Neuronal stem cell (in vitro differentiated cells): ENCODE measurements around the gene MTFP1.
A peak's percentile ranks its signal among the peaks of the same experiment; 100 is the strongest.

Experiments
- DNase-seq: peaks from one replicate; pipeline ENCODE4 v3.0.0-alpha.2; 2013; ENCODE audit warnings: low spot score
- H2AFZ ChIP-seq: one replicate; pipeline ENCODE4 v1.6.1; 2013; ENCODE audit warnings: mild to moderate bottlenecking, low read length, inconsistent platforms
- H2AK5ac ChIP-seq: 2 replicates; pipeline ENCODE4 v1.6.1; 2013; ENCODE audit warnings: low read depth, mild to moderate bottlenecking, inconsistent platforms, low read length, moderate library complexity, mixed read lengths
- H2BK120ac ChIP-seq: 2 replicates; pipeline ENCODE4 v1.6.1; 2013; ENCODE audit warnings: low read depth, mild to moderate bottlenecking, inconsistent platforms, low read length, moderate library complexity, mixed read lengths
- H2BK12ac ChIP-seq: one replicate; pipeline ENCODE4 v1.6.1; 2013; ENCODE audit warnings: low read length, inconsistent platforms
- H2BK15ac ChIP-seq: 2 replicates; pipeline ENCODE4 v1.6.1; 2013; ENCODE audit warnings: mild to moderate bottlenecking, low read length, inconsistent platforms, mixed read lengths
- H2BK5ac ChIP-seq: one replicate; pipeline ENCODE4 v1.6.1; 2013; ENCODE audit warnings: inconsistent platforms, mild to moderate bottlenecking, low read length, moderate library complexity
- H3K14ac ChIP-seq: one replicate; pipeline ENCODE4 v1.6.1; 2013; ENCODE audit warnings: low read length, inconsistent platforms
- H3K18ac ChIP-seq: 2 replicates; pipeline ENCODE4 v1.6.1; 2013; ENCODE audit warnings: low read length, inconsistent platforms
- H3K23ac ChIP-seq: 2 replicates; pipeline ENCODE4 v1.6.1; 2013; ENCODE audit warnings: low read depth, mild to moderate bottlenecking, mixed read lengths, low read length, inconsistent platforms; ENCODE audit not compliant: poor library complexity
- H3K27ac ChIP-seq: replicated peaks from 3 replicates; pipeline ENCODE4 v1.5.1; 2013; ENCODE audit warnings: low read length, inconsistent platforms
- H3K27me3 ChIP-seq, 3 experiments: 2 replicates each; pipeline ENCODE4 v1.6.1; 2013; ENCODE audit warnings: low read length in 3 of 3, mild to moderate bottlenecking in 2 of 3, inconsistent platforms in 1 of 3, low read depth in 1 of 3, mixed read lengths in 1 of 3, moderate library complexity in 1 of 3; ENCODE audit not compliant: control insufficient read depth in 3 of 3, insufficient read depth in 3 of 3
- H3K36me3 ChIP-seq, 2 donors: replicated peaks in 1 of 2; 2 replicates each; pipeline ENCODE4 v1.6.1; 2013; ENCODE audit warnings: low read length in 2 of 2; ENCODE audit not compliant: control insufficient read depth in 2 of 2, insufficient read depth in 2 of 2
- H3K4ac ChIP-seq: 2 replicates; pipeline ENCODE4 v1.6.1; 2013; ENCODE audit warnings: inconsistent platforms, mild to moderate bottlenecking, low read length, moderate library complexity
- H3K4me1 ChIP-seq, 2 donors: 1 replicate in 1 of 2; 2 replicates in 1 of 2; pipeline ENCODE4 v1.6.1; 2013; ENCODE audit warnings: low read length in 2 of 2, low read depth in 1 of 2; ENCODE audit not compliant: control insufficient read depth in 2 of 2, insufficient read depth in 1 of 2
- H3K4me2 ChIP-seq: one replicate; pipeline ENCODE4 v1.6.1; 2013; ENCODE audit warnings: mild to moderate bottlenecking, low read length, inconsistent platforms; ENCODE audit not compliant: insufficient read depth, poor library complexity, severe bottlenecking
- H3K4me3 ChIP-seq, 2 donors: 2 replicates each; pipeline ENCODE4 v1.5.1; 2013; ENCODE audit warnings: low read length in 2 of 2, mild to moderate bottlenecking in 2 of 2, inconsistent platforms in 1 of 2, moderate library complexity in 1 of 2
- H3K79me1 ChIP-seq: one replicate; pipeline ENCODE4 v1.6.1; 2013; ENCODE audit warnings: low read depth, mild to moderate bottlenecking, inconsistent platforms, low read length, moderate library complexity
- H3K9ac ChIP-seq: one replicate; pipeline ENCODE4 v1.6.1; 2013; ENCODE audit warnings: mild to moderate bottlenecking, low read depth, low read length, inconsistent platforms; ENCODE audit not compliant: poor library complexity
- H3K9me3 ChIP-seq, 2 donors: replicated peaks in 1 of 2; 2 replicates each; pipeline versions ENCODE3 to v1.6.1; 2013; ENCODE audit warnings: low read length in 2 of 2, mild to moderate bottlenecking in 2 of 2, inconsistent platforms in 1 of 2, low read depth in 1 of 2, mixed read lengths in 1 of 2, moderate library complexity in 1 of 2; ENCODE audit not compliant: control insufficient read depth in 2 of 2, insufficient read depth in 1 of 2
- H4K8ac ChIP-seq: one replicate; pipeline ENCODE4 v1.6.1; 2013; ENCODE audit warnings: low read depth, mild to moderate bottlenecking, inconsistent platforms, low read length, moderate library complexity
- H4K91ac ChIP-seq: one replicate; pipeline ENCODE4 v1.6.1; 2013; ENCODE audit warnings: low read length, low read depth, mild to moderate bottlenecking, inconsistent platforms; ENCODE audit not compliant: poor library complexity
- WGBS, 2 donors: extraction: QIAGEN DNeasy Blood & Tissue Kit; methylation state at CpG; one replicate each; pipeline ENCODE4 v1.1.7; 2013; ENCODE audit warnings: missing lambda C conversion rate in 2 of 2, mixed read lengths in 1 of 2; ENCODE audit not compliant: insufficient read length in 2 of 2, insufficient replicate concordance in 1 of 2; ENCODE audit errors: extremely low coverage in 2 of 2; 5-methylcytosine and 5-hydroxymethylcytosine counted together

MTFP1 gene

DNA sequence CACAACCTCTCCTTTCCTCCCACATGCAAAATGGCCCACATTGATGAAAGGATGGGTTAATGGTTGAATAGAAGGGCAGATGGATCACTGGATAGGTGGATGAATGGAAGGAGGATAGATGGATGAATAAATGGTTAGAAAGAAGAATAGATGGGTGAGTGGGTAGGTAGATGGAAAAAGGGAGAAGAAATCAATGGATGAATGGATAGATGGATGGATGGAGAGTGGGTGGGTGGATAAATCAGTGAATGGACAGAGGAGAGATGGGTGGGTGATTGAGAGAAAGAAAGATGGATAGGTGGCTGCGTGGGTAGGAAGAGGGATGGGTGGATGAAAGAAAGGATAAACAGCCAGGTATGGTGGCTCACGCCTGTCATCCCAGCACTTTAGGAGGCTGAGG is 45.1 kb downstream of the MTFP1 start:
- no peak overlapping the region for H3K27ac ChIP-seq
- no peak overlapping the region for H4K91ac ChIP-seq
- H3K9ac ChIP-seq, result no peak overlapping the region
- H3K18ac ChIP-seq, result no peak overlapping the region
- H3K4me3 ChIP-seq, result no peak overlapping the region
- H3K79me1 ChIP-seq, result no peaks in the 10 kb centered on the region
- no peak overlapping the region for H3K23ac ChIP-seq
- H3K9me3 ChIP-seq, result no peaks in the 10 kb centered on the region
- no peak overlapping the region for H3K4ac ChIP-seq
- H2BK12ac ChIP-seq, result no peak overlapping the region
- peaks cover 0 to 20% (median 2%) of the 10 kb centered on the region in 3 experiments for H3K27me3 ChIP-seq
- no peak overlapping the region for H3K14ac ChIP-seq
- no peak overlapping the region for H2BK120ac ChIP-seq
- no peak overlapping the region for H3K4me2 ChIP-seq
- no peak overlapping the region for H2AFZ ChIP-seq
- WGBS, 2 donors, result 100% methylated on average over 1 of the region's 2 CpGs; no CpG with 5 or more reads in 1 of the 2 donors
- no peak overlapping the region for H2BK15ac ChIP-seq
- H3K36me3 ChIP-seq, result no peaks in the 10 kb centered on the region
- no peak for DNase-seq
- H4K8ac ChIP-seq, result no peak overlapping the region
- no peak overlapping the region for H2BK5ac ChIP-seq
- no peak overlapping the region for H2AK5ac ChIP-seq
- no peaks in the 10 kb centered on the region for H3K4me1 ChIP-seq

DNA sequence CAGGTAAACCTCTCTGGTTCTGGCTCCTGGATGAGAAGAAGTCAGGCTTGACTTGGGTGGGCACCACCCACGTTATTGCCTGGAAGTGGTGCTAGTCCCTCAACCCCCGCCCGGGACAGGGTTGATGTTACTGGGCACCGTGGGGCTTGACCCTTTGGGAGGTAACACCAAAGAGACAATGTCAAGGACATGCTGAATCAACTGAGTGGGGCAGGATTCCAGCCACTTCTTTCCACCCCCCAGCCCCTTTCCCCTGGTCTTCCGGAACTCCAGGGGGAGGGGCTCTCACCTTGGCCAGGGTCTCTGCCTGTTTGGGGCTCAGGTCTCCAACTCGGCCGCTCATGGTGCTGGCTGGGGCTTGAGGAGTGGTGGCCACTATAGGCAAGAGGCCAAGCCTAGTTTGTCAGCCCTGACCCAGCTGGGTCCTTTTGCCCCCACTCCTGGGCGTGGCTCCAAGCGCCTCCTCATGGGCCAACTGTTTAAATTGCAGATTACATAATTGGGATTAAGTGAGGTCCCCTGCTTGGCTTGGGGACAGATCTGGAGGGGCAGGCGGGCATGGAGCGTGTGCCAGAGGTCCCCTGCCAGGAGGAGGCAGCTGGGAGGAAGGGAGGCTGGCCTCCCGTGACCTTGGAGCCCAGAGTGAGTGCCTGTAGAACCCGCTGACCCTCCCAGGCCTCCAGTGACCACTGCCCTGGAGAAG is 46.2 kb downstream of the MTFP1 start, which contains the start of gene SEC14L3:
Gene SEC14L3, minus strand, starts transcription at position 402 of the 703 bp plus-strand sequence. Its CDS starts 59 bp downstream, at position 343.
- Histone ChIP-seq H2AFZ (no peak within 1 kb of the TSS), H3K27ac (no peak within 1 kb of the TSS), H3K23ac (peak within 1 kb of the TSS; percentile 46), H2BK120ac (no peak within 1 kb of the TSS), H2BK15ac (no peak within 1 kb of the TSS), H3K4me2 (no peak within 1 kb of the TSS), H3K4me3 (no peak within 1 kb of the TSS), H3K79me1 (no peaks in the 10 kb centered on the region), H4K91ac (no peak within 1 kb of the TSS), H3K9ac (no peak within 1 kb of the TSS), H3K27me3 (peaks cover 0 to 25% (median 2%) of the 10 kb centered on the region in 3 experiments), H3K4ac (no peak within 1 kb of the TSS), H2BK12ac (no peak within 1 kb of the TSS), H3K9me3 (no peaks in the 10 kb centered on the region), H3K4me1 (peaks cover 0 to 3% of the 10 kb centered on the region in 2 donors), H2AK5ac (peak within 1 kb of the TSS; percentile 33), H2BK5ac (no peak within 1 kb of the TSS), H3K14ac (no peak within 1 kb of the TSS), H4K8ac (no peak within 1 kb of the TSS), H3K36me3 (no peaks in the 10 kb centered on the region), H3K18ac (no peak within 1 kb of the TSS)
- no CpG with 5 or more reads among the region's 13 CpGs for WGBS, 2 donors
- DNase-seq, result no peak

DNA sequence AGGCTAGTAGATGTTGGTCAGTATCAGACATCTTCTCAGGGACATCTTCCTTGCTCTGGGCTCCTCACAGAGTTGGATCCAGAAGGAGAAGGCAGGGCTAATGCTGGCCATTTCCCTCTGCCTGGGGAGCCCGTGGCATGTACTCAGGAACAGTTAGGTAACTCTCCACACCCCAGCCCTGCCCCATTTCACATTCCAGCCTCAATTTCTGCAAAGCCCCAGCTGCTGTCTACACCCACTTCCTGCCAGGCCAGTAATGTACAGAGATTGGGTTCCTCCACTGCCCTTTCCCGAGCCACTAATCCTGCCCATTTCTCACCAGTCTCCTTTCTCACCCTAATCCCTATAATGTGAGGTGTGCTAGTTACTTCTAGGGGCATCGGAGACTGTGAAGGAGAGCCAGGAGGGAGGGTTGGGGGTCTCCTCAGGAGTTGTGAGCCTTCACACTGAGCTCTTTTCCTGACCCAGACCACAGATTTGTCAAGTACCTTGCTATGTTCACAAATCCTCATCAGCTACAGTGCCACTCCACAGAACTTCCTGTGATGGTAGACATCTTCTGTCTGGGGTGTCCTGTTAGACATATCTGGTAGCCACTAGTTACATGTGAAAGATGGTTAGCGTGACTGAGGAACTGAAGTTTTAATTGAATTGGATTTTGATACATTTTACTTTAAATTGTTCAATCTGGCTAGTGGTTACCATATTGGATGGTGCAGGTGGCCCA is 47.6 kb downstream of the MTFP1 start:
- Histone ChIP-seq H4K8ac (no peak overlapping the region), H3K4me2 (no peak overlapping the region), H3K27me3 (peaks cover 0 to 29% (median 2%) of the 10 kb centered on the region in 3 experiments), H2BK5ac (no peak overlapping the region), H3K4ac (no peak overlapping the region), H3K36me3 (no peaks in the 10 kb centered on the region), H3K9ac (no peak overlapping the region), H3K23ac (no peak overlapping the region), H2BK15ac (no peak overlapping the region), H3K79me1 (no peaks in the 10 kb centered on the region), H3K18ac (no peak overlapping the region), H3K9me3 (no peaks in the 10 kb centered on the region), H2AK5ac (no peak overlapping the region), H3K4me3 (no peak overlapping the region), H3K14ac (no peak overlapping the region), H3K27ac (no peak overlapping the region), H2AFZ (no peak overlapping the region), H4K91ac (no peak overlapping the region), H2BK12ac (no peak overlapping the region), H3K4me1 (peaks cover 0 to 3% of the 10 kb centered on the region in 2 donors), H2BK120ac (no peak overlapping the region)
- DNase-seq, result no peak
- whole genome bisulfite sequencing, 2 donors, result no CpG with 5 or more reads among the region's 4 CpGs

DNA sequence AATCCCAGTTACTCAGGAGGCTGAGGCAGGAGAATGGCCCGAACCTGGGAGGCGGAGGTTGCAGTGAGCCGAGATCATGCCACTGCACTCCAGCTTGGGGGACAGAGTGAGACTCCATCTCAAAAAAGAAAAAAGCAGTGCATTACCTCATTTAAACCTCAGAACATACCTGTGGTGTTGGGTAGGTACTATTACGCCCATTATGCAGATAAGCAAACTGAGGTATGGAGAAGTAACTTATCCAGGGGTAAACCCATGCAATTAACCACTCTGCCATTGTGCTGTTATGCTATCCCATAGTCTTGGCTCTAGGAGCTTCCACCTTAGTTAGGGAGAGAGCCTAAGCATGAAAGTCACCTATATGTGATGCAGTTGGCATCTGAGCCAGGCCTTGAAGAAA is 48.6 kb downstream of the MTFP1 start:
- no peak overlapping the region for H2AFZ ChIP-seq
- no peak for DNase-seq
- peaks cover 0 to 3% of the 10 kb centered on the region in 2 donors for H3K4me1 ChIP-seq
- no peaks in the 10 kb centered on the region for H3K9me3 ChIP-seq
- no peaks in the 10 kb centered on the region for H3K36me3 ChIP-seq
- no peak overlapping the region for H3K14ac ChIP-seq
- H2BK5ac ChIP-seq, result no peak overlapping the region
- no peak overlapping the region for H2BK120ac ChIP-seq
- no peak overlapping the region for H2BK12ac ChIP-seq
- no peak overlapping the region for H3K4me3 ChIP-seq
- H4K91ac ChIP-seq, result no peak overlapping the region
- H3K4ac ChIP-seq, result no peak overlapping the region
- peaks cover 0 to 30% (median 2%) of the 10 kb centered on the region in 3 experiments for H3K27me3 ChIP-seq
- H3K27ac ChIP-seq, result no peak overlapping the region
- no peak overlapping the region for H3K9ac ChIP-seq
- H4K8ac ChIP-seq, result no peak overlapping the region
- no peak overlapping the region for H2AK5ac ChIP-seq
- H3K23ac ChIP-seq, result no peak overlapping the region
- no CpG with 5 or more reads among the region's 4 CpGs for WGBS, 2 donors
- no peak overlapping the region for H3K4me2 ChIP-seq
- no peak overlapping the region for H2BK15ac ChIP-seq
- H3K18ac ChIP-seq, result no peak overlapping the region
- H3K79me1 ChIP-seq, result no peaks in the 10 kb centered on the region
